Aorta (tissue), 5 donors: ENCODE data around the gene EIF1AY. TPM values are rescaled to one million over a fixed set of nuclear protein-coding genes. Genes with fewer than 3 reads are reported as not detected.

Source experiments
- ATAC-seq: fragments of 200-7000 bp; cut with Tn5 transposase; one replicate; pipeline ENCODE4 v1.9.1; 2022; ENCODE audit warnings: moderate library complexity; ENCODE audit not compliant: low FRiP score
- DNase-seq, 2 donors: peaks; one replicate each; pipeline ENCODE4 v3.0.0-alpha.2; 2020
- H3K27ac ChIP-seq, 2 donors: one replicate each; pipeline ENCODE4 v1.5.1; 2013; ENCODE audit warnings: low read length in 2 of 2, mild to moderate bottlenecking in 2 of 2, moderate library complexity in 2 of 2, control low read depth in 1 of 2, inconsistent platforms in 1 of 2, low read depth in 1 of 2
- H3K27me3 ChIP-seq, 2 donors: one replicate each; pipeline ENCODE4 v1.6.1; 2013; ENCODE audit warnings: control low read depth in 1 of 2, low read length in 1 of 2, mild to moderate bottlenecking in 1 of 2, moderate library complexity in 1 of 2; ENCODE audit not compliant: insufficient read depth in 2 of 2, control insufficient read depth in 1 of 2
- H3K36me3 ChIP-seq, 2 donors: one replicate each; pipeline ENCODE4 v1.6.1; 2013; ENCODE audit warnings: control low read depth in 1 of 2, low read length in 1 of 2, mild to moderate bottlenecking in 1 of 2; ENCODE audit not compliant: insufficient read depth in 2 of 2, control insufficient read depth in 1 of 2
- H3K4me1 ChIP-seq, 2 donors: one replicate each; pipeline ENCODE4 v1.6.1; 2013; ENCODE audit warnings: low read length in 2 of 2, control low read depth in 1 of 2, mild to moderate bottlenecking in 1 of 2, moderate library complexity in 1 of 2; ENCODE audit not compliant: insufficient read depth in 2 of 2, control insufficient read depth in 1 of 2
- H3K4me3 ChIP-seq, 2 donors: one replicate each; pipeline ENCODE4 v1.5.1; 2013; ENCODE audit warnings: low read length in 2 of 2, control low read depth in 1 of 2, mild to moderate bottlenecking in 1 of 2
- H3K9me3 ChIP-seq: one replicate; pipeline ENCODE4 v1.6.1; 2013; ENCODE audit warnings: mild to moderate bottlenecking, low read length; ENCODE audit not compliant: control insufficient read depth
- WGBS, 2 donors: extraction: QIAGEN DNeasy Blood & Tissue Kit; methylation state at CpG; one replicate each; pipeline ENCODE4 v1.1.7; 2013; 5-methylcytosine and 5-hydroxymethylcytosine counted together
- intact Hi-C, 2 donors: fragments of 100-400 bp; cut with DNase I; formaldehyde crosslinking; loops; one replicate each; pipeline versions ENCODE4 v1.14.2 to v1.15.0; 2022
- polyA plus RNA-seq, 2 donors: library from polyadenylated mRNA; stranded (reverse); fragments of 200-250 nt; gene quantifications; one replicate each; pipeline ENCODE4 v1.2.3, GENCODE V29; 2013
- total RNA-seq, 2 donors: library from RNA; stranded (reverse); fragmentation: NEBNext Ultra II Directional; extraction: Animal tissue kit (Norgen Biotek cat#: 25700); gene quantifications; one replicate each; pipeline ENCODE4 v1.2.1, GENCODE V29; 2021
- donor health status: healthy with polysubstance abuse.
- donor health status: Bipolar disorder and iron deficiency.
- donor health status: DM: no; HTN: no; CAD: no.
- donor health status: DM: no; HTN: no; CAD: no.
- donor health status: DM: yes; HTN: yes; CAD: no.

EIF1AY gene
- total and polyA plus RNA-seq, 4 donors: 0.15 to 35.8 TPM; not detected in 2

DNA sequence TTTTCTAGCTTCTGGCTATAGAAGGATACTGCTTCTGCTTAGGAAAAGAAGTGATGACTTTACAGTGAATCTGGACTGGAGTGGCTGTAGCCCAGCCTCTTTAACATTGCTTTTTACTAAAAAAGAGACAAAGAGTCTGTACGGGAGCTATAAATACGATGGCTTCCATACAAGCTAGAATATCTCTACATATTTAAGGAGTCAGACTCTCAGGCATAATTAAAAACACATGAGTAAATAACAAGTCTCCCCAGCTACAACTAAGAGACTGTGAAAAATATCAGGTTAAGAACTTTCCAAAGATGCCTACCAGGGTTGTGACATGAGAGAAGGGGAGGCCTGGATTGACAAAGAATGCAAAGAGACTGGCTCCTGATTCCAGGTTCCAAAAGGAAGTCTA, 19.8 kb upstream of the EIF1AY start:
- 75% methylated on average over 2 of the region's 2 CpGs; no CpG with 5 or more reads in 1 of the 2 donors for WGBS, 2 donors
- DNase-seq: no peak

DNA sequence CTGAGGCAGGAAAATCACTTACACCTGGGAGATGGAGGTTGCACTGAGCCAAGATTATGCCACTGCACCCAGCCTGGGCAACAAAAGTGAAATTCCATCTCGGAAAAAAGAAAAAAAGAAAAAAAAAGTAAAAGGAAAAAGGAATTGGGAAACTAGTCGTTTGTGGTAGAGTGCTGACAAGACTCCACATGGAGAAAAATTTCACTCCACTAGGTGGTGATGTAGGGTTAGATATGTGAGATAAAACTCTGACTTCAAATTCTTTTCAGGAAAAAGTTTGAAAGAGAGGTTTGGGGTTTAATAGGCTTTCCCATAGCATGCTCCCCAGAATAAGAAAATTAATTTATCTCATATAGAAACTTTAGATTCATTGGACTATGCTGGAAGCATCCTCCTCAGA, 16.9 kb upstream of the EIF1AY start:
- H3K4me3 ChIP-seq: no peak overlapping the region
- DNase-seq (no peak), ATAC-seq (no peak)
- intact Hi-C loops: no loop called here
- H3K27me3 ChIP-seq: no peaks in the 10 kb centered on the region
- no peaks in the 10 kb centered on the region for H3K4me1 ChIP-seq
- H3K27ac ChIP-seq: no peak overlapping the region
- H3K9me3 ChIP-seq: no peaks in the 10 kb centered on the region
- 3% methylated on average over 2 of the region's 2 CpGs; no CpG with 5 or more reads in 1 of the 2 donors for WGBS, 2 donors
- no peaks in the 10 kb centered on the region for H3K36me3 ChIP-seq

More for the DNA sequence above, 19.8 kb upstream of the EIF1AY start:
- Histone ChIP-seq H3K4me1 (no peaks in the 10 kb centered on the region), H3K4me3 (no peak overlapping the region), H3K36me3 (no peaks in the 10 kb centered on the region), H3K27me3 (no peaks in the 10 kb centered on the region), H3K27ac (no peak overlapping the region), H3K9me3 (no peaks in the 10 kb centered on the region)
- intact Hi-C loops: no loop called here
- ATAC-seq: no peak

DNA sequence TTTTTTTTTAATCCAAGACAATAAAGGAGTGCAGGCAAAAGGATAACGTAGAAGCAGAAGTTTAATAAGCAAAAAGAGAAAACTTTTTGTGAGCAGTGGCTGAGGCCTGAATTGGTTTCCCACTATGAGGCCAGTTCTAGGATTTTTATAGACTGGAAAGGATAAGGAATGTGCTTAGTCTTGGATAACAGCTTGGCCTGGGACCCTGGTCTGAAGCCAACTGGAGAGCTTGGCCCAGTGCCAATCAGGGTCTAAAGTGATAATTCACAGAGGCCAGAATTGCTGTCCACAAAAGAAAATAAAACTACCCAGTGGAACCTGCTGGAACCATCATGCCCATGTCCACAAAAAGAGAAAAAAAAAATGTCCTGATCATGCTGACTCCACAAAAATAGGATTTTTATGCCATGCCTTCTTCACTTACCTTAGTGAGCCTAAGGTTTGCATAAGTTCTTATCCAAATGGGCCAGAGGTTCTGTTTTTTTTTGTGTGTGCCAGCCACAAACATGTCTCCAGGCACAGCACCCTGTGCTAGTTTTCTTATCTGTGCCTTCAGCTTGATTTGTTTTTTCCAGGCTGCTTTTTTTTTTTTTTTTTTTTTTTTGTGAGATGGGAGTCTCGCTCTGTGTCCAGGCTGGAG, 15.6 kb upstream of the EIF1AY start:
- no peak for DNase-seq
- Histone ChIP-seq H3K36me3 (no peaks in the 10 kb centered on the region), H3K9me3 (no peaks in the 10 kb centered on the region), H3K4me1 (no peaks in the 10 kb centered on the region), H3K27me3 (no peaks in the 10 kb centered on the region), H3K4me3 (no peak overlapping the region), H3K27ac (no peak overlapping the region)
- intact Hi-C loops: no loop called here
- WGBS, 2 donors: 4% methylated on average over 2 of the region's 2 CpGs; no CpG with 5 or more reads in 1 of the 2 donors
- ATAC-seq: no peak

DNA sequence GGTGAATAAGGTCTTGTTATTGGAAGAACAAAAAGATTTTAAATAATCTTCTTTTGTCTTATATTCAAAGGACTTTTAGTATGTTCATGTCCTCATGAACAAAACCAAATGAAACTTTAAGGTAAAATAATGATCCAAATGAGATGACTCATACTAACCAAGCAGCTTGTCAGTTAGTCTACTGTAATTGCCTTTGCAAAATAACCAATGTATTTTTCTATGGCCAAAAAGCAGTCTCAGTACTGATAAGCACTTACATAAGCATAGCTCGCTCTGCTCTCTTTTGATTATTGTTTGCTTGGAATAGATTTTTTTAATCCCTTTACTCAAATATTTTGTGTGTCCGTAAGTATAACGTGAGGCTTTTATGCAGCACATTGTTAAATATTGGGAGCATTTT, 4.3 kb upstream of the EIF1AY start:
- DNase-seq (no peak), ATAC-seq (no peak)
- intact Hi-C loops: no loop called here
- Histone ChIP-seq H3K4me3 (no peak overlapping the region), H3K36me3 (no peaks in the 10 kb centered on the region), H3K27me3 (no peaks in the 10 kb centered on the region), H3K9me3 (no peaks in the 10 kb centered on the region), H3K4me1 (no peaks in the 10 kb centered on the region), H3K27ac (no peak overlapping the region)
- 51% methylated on average over 3 of the region's 3 CpGs; no CpG with 5 or more reads in 1 of the 2 donors for WGBS, 2 donors

DNA sequence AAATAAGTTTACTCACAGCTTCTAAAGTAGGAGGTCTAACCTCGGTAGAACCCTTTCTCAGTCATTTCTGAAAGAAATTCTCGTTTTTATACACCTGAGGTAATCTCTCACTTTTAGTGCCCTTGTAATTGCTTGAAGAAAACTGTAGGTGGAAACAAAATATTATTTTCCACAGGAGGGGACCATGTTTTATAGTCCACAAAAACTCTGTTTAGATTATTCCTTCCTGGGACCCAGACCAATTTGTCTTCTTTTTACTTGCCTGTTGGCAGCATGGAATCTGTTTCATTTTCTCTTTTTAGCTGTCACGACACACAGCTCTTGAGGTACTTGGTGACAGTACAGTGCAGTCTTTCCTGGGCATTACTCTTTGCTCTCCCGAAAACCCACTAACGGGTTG, 930 bp downstream of the EIF1AY start:
- ATAC-seq: no peak
- H3K27me3 ChIP-seq: no peaks in the 10 kb centered on the region
- DNase-seq: no peak
- WGBS, 2 donors: 6% methylated on average over 5 of the region's 5 CpGs; no CpG with 5 or more reads in 1 of the 2 donors
- peak overlapping the region in 1 of 2 donors; percentile 77 for H3K4me3 ChIP-seq
- no peaks in the 10 kb centered on the region for H3K4me1 ChIP-seq
- intact Hi-C loops: no loop called here
- H3K27ac ChIP-seq: no peak overlapping the region
- no peaks in the 10 kb centered on the region for H3K36me3 ChIP-seq
- H3K9me3 ChIP-seq: no peaks in the 10 kb centered on the region

DNA sequence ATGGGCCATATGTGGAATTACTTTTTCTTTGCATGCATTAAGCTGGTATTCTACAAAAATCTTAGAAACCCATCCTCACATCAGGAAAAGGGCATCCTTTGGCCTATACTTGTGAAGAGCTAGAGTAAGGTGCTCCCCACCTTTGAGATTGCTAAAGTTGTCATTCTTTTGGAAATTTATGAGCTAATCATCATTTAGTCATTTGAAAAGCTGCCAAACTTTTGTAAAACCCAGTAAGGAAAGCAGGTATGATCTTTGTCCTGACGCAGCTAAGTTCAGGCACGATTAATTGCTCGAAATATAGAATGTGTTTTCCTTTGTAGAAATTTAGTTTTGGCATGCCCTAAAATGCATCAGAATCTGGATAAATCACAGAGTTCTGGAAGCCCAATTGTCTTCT, 2.6 kb downstream of the EIF1AY start:
- Histone ChIP-seq H3K4me1 (no peaks in the 10 kb centered on the region), H3K27me3 (no peaks in the 10 kb centered on the region), H3K9me3 (no peaks in the 10 kb centered on the region), H3K27ac (no peak overlapping the region), H3K4me3 (no peak overlapping the region), H3K36me3 (no peaks in the 10 kb centered on the region)
- DNase-seq (no peak), ATAC-seq (no peak)
- 74% methylated on average over 3 of the region's 3 CpGs; no CpG with 5 or more reads in 1 of the 2 donors for WGBS, 2 donors
- intact Hi-C loops: no loop called here

DNA sequence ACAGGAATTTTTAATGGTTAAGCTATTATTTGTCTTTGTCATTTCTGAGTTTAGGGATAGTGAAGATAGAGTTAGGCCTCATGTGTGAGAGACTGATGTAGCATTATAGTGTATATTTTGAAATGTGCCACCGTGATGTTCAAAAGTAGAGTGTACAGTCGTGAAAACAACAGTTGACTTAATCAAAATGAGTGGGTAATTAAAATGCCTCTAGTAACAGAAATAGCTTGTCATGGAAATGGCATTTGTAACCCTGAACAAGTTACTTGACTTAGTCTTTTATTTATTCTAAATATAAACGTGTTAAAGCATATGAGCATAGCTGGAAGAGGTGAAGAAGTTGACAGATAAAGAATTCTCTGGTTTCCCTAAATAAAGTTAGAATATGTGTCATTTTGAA, 6.1 kb downstream of the EIF1AY start:
- no peak for DNase-seq
- Histone ChIP-seq H3K27ac (no peak overlapping the region), H3K4me3 (no peak overlapping the region), H3K4me1 (no peaks in the 10 kb centered on the region), H3K27me3 (no peaks in the 10 kb centered on the region), H3K36me3 (no peaks in the 10 kb centered on the region), H3K9me3 (no peaks in the 10 kb centered on the region)
- 80% methylated on average over 3 of the region's 3 CpGs; no CpG with 5 or more reads in 1 of the 2 donors for WGBS, 2 donors
- intact Hi-C loops: no loop called here
- no peak for ATAC-seq

DNA sequence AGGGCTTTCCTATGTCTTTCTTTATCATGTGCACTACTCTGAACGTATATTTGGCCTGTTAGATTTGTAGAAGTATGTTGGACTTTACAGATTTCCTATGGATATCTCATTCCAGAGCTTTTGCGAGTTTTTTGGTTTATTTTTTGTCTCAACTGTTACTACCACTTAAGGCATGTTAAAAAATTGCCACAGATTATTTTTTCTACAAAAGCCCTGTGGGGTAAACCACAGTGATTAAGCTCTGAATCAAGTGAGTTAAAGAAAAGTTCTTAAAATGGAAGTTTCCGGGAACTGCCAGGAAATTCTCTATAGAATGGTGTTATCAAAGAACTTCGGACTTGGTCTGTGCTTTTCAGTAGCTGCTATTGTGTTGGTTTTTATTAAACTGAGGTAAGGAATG, 10.6 kb downstream of the EIF1AY start:
- 81% methylated on average over 4 of the region's 4 CpGs; no CpG with 5 or more reads in 1 of the 2 donors for WGBS, 2 donors
- no peak overlapping the region for H3K4me3 ChIP-seq
- H3K27me3 ChIP-seq: no peaks in the 10 kb centered on the region
- no peaks in the 10 kb centered on the region for H3K4me1 ChIP-seq
- H3K9me3 ChIP-seq: no peaks in the 10 kb centered on the region
- ATAC-seq (no peak), DNase-seq (no peak)
- H3K27ac ChIP-seq: no peak overlapping the region
- intact Hi-C loops: no loop called here
- H3K36me3 ChIP-seq: no peaks in the 10 kb centered on the region
